SHP77 treated with DMSO at 0.1 percent for 48 hours (cell line): ENCODE measurements around the gene CLDN25.
"Not testable (repeated sequence)": the region's sequence is repeated elsewhere in the genome, so short reads cannot be mapped to it uniquely, and the experiment has no call there.

ENCODE experiments used
- DNase-seq: peaks from one replicate; lab custom pipeline; 2025; lab: John Stamatoyannopoulos, UW

The CLDN25 gene

GRCh38 chr11:113779496-113779895, at the start of gene CLDN25:
CLDN25 (plus strand) TSS chr11:113779796; CDS start chr11:113779796, 0 bp downstream.
- DNase-seq = no peak

DNA sequence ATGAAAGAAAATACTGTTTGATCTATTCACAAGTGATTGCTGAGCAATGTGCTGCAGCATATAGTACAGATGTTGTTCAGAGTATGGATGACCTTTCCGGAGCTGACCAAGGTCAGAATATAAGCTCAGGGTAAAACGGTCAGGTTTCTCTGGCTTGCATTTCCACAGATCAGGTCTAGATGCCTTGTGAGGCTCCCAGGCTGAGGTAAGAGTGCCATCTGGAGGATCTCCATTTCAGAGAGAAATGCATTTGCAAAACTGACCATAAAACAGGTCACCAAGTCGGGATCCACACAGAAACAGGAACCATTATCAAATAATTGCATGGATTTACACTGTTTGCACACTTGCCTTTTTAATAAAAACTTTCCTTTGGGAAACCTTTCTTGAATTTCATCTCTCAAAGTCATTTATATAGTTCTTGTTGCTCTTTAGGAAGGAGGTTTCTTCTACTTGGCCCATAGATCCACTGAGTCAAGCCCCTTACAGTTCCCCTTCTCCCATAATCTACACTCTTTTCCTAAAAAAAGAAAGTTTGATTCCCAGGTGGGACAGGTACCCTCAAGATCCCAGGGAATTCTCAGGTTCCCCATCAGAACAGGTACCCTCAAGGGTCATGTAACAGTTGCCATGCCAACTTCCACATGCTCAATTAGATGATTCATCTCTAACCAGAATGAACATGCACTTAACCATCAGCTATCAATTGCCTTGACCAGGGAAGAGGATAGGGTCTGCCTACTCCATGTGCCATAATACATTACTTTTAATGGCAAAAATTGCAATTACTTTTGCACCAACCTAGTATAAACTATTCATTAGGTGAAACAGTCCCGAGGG, 48.5 kb upstream of the CLDN25 start:
- peak; percentile 19 for DNase-seq

- DNase-seq = no peak
Observed at GRCh38 chr11:113732092-113732491, 47.5 kb upstream of the CLDN25 start.

DNA sequence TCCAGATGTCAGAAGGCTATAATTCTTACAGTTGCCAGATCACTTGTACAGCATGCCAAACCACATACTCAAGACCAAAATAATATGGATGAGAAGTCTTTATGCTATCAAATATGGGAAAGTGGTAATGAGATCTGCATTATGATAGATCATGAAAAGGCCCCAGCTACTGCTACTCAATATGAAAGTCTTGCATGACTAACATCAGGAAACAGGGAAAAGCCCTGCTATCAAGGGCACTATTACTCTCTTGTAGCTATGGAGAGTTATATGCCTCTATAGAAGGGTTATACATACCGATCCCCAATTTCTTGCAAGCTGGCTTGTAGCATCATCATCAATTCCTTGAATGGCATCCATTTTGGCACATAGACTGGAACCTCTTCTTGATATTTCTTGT, 43.3 kb upstream of the CLDN25 start:
- no peak for DNase-seq

DNA sequence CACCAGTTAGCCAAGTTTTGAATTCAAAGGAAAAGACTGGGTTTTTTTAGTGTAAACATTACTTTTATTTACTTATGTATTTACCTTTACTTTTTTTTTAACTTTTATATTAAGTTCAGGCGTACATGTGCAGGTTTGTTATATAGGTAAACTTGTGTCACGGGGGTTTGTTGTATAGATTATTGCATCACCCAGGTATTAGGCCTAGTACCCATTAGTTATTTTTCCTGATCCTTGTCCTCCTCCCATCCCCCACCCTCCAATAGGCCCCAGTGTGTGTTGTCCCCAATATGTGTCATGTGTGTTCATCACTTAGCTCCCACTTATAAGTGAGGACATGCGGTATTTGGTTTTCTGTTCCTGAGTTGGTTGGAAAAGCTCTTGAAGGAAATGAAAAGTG, 26.7 kb upstream of the CLDN25 start:
- DNase-seq = no peak

DNA sequence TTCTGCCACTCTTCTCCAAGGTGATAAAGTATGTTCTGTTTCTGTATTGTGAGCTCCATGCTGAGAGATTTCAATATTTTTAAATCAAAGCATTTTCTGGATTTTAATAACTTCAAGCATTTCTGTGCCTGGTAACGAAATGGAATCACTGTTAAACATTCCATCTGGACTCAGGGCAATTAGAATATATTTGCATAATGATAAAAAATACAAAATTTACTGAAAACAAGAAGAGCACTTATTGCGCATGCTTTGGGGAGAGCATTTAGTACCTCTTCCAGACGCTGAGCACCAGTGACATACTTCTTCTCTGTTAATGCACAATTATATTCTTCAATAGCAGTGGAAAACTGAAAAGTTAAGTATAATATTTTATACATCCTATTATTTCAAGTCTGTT, 19.4 kb upstream of the CLDN25 start:
- DNase-seq = no peak

GRCh38 chr11:113763040-113763439, 16.6 kb upstream of the CLDN25 start:
- DNase-seq = not testable (repeated sequence)

DNA sequence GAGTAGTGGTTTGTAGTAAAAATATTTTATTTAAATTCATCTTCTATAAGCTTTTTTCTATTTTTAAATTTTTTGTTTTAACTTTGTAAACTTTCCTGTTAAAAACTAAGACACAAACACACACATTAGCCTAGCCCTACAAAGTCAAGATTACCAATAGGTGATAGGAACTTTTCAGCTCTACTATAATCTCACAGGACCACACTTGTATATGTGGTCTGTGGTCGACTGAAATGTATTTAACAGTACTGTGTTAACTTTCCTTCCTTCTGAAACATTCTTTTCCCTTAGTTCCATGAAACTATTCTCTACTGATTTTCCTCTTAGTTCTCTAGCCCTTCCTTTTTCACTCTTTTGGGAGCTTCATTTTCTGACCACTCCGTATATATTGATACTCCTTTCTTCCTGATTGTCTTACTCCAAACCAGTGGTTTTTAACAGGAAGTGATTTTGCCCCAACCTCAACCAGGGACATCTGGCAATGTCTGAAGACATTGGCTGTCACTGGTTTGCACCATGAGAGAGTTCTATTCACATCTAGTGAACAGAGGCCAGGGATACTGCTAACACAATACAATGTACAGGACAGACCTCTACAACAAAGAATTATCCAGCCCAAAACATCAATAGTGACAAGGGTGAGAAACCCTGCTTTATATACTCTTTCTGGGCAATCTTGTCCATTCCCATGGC, 14.9 kb upstream of the CLDN25 start:
- DNase-seq = no peak

DNA sequence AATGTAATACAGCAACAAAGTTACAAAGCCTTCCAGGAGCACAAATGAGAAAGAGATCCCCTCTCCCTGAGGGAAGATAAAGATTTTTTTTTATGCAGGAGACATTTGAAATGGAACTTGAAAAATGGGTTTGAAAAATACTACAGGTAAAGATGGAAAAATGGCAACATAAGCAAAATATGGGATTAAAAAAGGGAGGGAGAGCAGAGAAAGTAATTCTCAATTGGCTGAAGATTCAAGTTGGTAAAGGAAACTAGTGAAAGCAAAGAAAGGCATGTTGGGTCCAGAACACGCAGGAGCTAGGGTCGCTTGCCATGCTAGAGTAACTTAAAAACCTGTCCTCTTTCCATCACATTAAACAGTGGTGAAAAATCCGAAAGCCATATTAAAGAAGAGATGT, 7.6 kb upstream of the CLDN25 start:
- no peak for DNase-seq

DNA sequence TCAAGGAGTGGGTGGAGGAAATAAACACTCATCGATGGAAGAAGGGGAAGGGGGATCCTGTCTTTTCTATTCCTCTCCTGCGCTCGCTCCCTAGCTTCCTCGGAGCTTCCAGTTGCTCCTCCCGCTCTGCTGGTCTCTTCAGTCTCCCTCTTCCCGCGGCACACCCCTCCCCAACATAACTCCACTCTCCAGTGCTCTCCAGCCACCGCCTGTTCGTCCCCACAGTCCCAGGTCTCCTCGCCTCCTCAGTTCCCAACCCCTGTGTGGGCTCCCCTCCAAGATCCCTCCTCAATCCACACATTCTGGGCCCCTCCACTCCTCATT, 6.5 kb upstream of the CLDN25 start:
- DNase-seq = no peak

DNA sequence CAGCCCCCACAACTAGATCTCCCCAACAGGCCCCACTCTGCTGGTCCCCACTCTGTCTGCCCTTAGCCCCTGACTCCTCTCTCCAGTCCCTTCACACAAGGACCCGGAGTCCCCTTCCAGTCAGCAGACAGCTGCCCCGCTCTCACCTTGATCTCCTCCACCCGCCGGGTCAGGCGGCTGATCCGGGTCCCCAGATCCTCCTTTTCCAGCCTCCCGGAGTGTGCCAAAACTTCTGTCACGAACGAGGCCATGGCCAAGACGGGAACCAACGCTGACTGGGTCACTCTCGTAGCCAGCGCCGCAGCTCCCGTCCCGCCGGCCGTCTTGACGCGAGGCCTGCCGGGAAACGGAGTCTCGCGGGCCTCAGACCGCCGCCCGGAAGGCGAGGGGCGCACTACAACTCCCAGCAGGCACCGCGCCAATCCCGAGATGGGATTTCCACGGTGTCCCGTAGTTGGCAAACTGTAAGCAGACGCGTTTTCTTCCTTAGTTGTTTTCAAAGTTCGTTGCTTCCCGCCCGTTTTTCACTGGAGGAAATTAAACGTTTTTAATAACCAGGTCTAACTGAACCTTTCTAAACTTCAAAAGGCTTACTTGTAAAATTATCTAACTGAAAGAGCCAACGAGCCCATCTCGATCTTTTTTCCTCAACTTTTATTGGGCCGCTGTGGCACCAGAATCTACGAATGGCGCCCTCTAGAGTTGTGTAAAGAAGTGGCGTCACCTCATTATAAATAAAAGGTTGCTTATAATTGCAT, 6.0 kb upstream of the CLDN25 start, which contains the start of gene ZW10:
Gene ZW10 (minus strand): TSS at position 277 of the 758 bp plus-strand sequence. CDS start 26 bp downstream, at position 251.
- peak; percentile 93 for DNase-seq

GRCh38 chr11:113774174-113774503, 5.5 kb upstream of the CLDN25 start:
- DNase-seq = no peak

GRCh38 chr11:113778111-113778910, 1.3 kb upstream of the CLDN25 start:
- peak; percentile 29 for DNase-seq

GRCh38 chr11:113781682-113782081, 2.1 kb downstream of the CLDN25 start:
- DNase-seq = no peak

- DNase-seq = no peak
Observed at GRCh38 chr11:113782134-113782533, 2.5 kb downstream of the CLDN25 start.

GRCh38 chr11:113789016-113789415, 9.4 kb downstream of the CLDN25 start:
- not testable (repeated sequence) for DNase-seq

- no peak for DNase-seq
Observed at GRCh38 chr11:113789675-113790320, 10.2 kb downstream of the CLDN25 start.

DNA sequence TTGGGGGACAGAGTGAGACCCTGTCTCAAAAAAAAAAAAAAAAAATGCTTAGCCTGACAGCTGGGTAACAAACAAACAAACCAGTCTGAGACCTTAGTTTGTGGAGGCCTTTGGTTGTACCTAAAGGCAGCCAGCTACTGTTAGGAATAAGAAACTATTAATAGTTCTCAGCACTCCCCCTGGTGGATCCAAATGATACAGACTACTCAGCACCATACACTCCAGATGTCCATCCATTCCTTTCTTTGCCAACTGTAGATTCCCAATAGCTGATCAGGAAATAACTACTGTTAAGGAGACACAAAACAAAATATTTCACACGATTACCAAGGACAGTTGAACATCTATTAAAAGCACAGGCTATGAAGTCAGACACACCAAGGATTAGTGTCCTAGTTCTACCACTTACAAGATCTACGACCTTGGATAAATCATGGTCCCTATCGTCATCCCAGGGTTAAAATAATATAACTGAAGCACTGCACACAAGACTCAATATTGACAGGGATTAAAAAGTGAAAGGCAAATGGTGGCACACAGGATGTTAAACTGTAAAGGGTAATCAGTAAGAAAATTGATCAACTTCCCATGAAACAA, 17.2 kb downstream of the CLDN25 start:
- peak; percentile 52 for DNase-seq

DNA sequence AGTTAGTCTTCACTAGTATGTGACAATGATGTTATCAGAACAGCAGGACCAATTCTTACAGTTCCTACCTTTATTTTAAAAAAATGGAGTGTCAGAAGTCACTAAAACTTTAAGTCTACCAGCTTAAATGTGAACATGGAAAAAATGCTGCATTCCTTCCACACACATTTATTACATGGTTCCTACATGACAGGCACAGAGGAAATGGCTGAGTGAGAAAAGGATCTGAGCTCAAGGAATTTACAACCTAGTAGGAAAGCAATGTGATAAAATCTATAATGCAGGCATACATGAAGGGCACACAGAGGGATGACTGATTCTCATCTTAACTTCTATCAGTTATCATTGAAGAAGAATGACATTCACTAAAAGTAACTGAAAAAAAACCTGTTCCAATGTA, 23.0 kb downstream of the CLDN25 start:
- DNase-seq = no peak

DNA sequence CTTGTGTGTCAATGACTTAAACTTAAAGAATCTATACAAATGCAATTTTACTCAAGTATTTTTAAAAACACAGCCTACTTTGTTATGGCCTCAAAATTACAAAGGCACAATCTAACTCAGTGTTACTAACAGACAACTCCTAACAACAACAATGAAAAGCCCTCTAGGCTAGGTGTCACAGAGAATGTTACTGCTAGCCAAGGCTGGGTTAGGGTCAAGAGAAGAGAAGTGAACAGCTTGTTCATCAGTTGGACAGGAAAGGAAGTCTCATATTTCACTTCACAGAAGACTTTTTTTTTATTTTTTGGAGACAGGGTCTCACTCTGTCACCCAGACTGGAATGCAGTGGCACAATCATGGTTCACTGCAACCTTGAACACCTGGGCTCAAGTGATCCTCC, 26.0 kb downstream of the CLDN25 start:
- no peak for DNase-seq

- no peak for DNase-seq
Observed at GRCh38 chr11:113806406-113806805, 26.8 kb downstream of the CLDN25 start.
